CD14-positive monocyte (primary cell): Measurements from ENCODE around the gene ATXN3. TPM values are rescaled to one million over a fixed set of nuclear protein-coding genes. Genes with fewer than 3 reads are reported as not detected.
A peak's percentile ranks its signal among the peaks of the same experiment; 100 is the strongest.

ENCODE experiments used
- DNase-seq, 3 donors: peaks; one replicate each; pipeline ENCODE4 v3.0.0-alpha.2; 2011 to 2022
- H2AFZ ChIP-seq: 2 replicates; pipeline ENCODE4 v1.6.0; 2012; ENCODE audit warnings: mild to moderate bottlenecking, low read depth, low read length, inconsistent platforms; ENCODE audit not compliant: insufficient read depth, poor library complexity, severe bottlenecking
- H3K27ac ChIP-seq, 2 donors: 1 replicate in 1 of 2; 2 replicates in 1 of 2; pipeline ENCODE4 v1.5.1; 2012 to 2013; ENCODE audit warnings: low read length in 2 of 2, control low read depth in 1 of 2, inconsistent platforms in 1 of 2, low read depth in 1 of 2, mild to moderate bottlenecking in 1 of 2
- H3K27me3 ChIP-seq, 2 donors: one replicate each; pipeline versions ENCODE4 v1.6.0 to v1.6.1; 2011 to 2013; ENCODE audit warnings: low read length in 2 of 2; ENCODE audit not compliant: control insufficient read depth in 2 of 2, insufficient read depth in 2 of 2
- H3K36me3 ChIP-seq, 2 donors: replicated peaks in 1 of 2; 1 replicate in 1 of 2; 2 replicates in 1 of 2; pipeline versions ENCODE4 v1.5.1 to v1.6.1; 2012 to 2013; ENCODE audit warnings: low read length in 2 of 2, control low read depth in 1 of 2, inconsistent platforms in 1 of 2, mild to moderate bottlenecking in 1 of 2; ENCODE audit not compliant: insufficient read depth in 2 of 2, control insufficient read depth in 1 of 2
- H3K4me1 ChIP-seq, 2 donors: 1 replicate in 1 of 2; 2 replicates in 1 of 2; pipeline versions ENCODE4 v1.5.1 to v1.6.1; 2012 to 2013; ENCODE audit warnings: low read length in 2 of 2, control low read depth in 1 of 2, inconsistent platforms in 1 of 2, mild to moderate bottlenecking in 1 of 2, moderate library complexity in 1 of 2; ENCODE audit not compliant: insufficient read depth in 2 of 2, control insufficient read depth in 1 of 2
- H3K4me2 ChIP-seq: replicated peaks from 2 replicates; pipeline ENCODE3; 2012; ENCODE audit warnings: low read length, moderate library complexity, mild to moderate bottlenecking; ENCODE audit not compliant: poor library complexity, severe bottlenecking; ENCODE audit errors: extremely low read depth
- H3K4me3 ChIP-seq, 3 experiments: fragments of 200-600 bp in 1 of 3; sonication (generic) in 1 of 3; replicated peaks in 1 of 3; 1 replicate in 2 of 3; 2 replicates in 1 of 3; pipeline ENCODE4 v1.5.1; 2011 to 2013; ENCODE audit warnings: low read length in 3 of 3, mild to moderate bottlenecking in 3 of 3, control low read depth in 2 of 3, low read depth in 2 of 3, inconsistent platforms in 1 of 3, moderate library complexity in 1 of 3
- H3K79me2 ChIP-seq: 2 replicates; pipeline ENCODE4 v1.6.0; 2012; ENCODE audit warnings: mild to moderate bottlenecking, control low read depth, inconsistent platforms, low read length, moderate library complexity; ENCODE audit not compliant: insufficient read depth
- H3K9ac ChIP-seq: 2 replicates; pipeline ENCODE4 v1.6.0; 2017; ENCODE audit warnings: low read length, mild to moderate bottlenecking; ENCODE audit not compliant: insufficient read depth, poor library complexity, severe bottlenecking
- H3K9me3 ChIP-seq, 2 donors: replicated peaks in 1 of 2; 1 replicate in 1 of 2; 2 replicates in 1 of 2; pipeline versions ENCODE4 v1.5.1 to v1.6.1; 2012 to 2013; ENCODE audit warnings: low read length in 2 of 2, control low read depth in 1 of 2; ENCODE audit not compliant: control insufficient read depth in 1 of 2, insufficient read depth in 1 of 2
- H4K20me1 ChIP-seq: 2 replicates; pipeline ENCODE4 v1.6.0; 2012; ENCODE audit warnings: mild to moderate bottlenecking, low read length, control low read depth, moderate library complexity; ENCODE audit not compliant: insufficient read depth
- H3K27ac Mint-ChIP-seq, 7 donors: one replicate each; pipeline ENCODE4 v1.8.0; 2020; ENCODE audit warnings: mild to moderate bottlenecking in 7 of 7, mixed read lengths in 7 of 7, moderate library complexity in 6 of 7, inconsistent platforms in 2 of 7
- H3K27me3 Mint-ChIP-seq, 3 donors: one replicate each; pipeline ENCODE4 v1.8.0; 2021 to 2022; ENCODE audit warnings: low read depth in 3 of 3, mild to moderate bottlenecking in 3 of 3, mixed read lengths in 3 of 3, moderate library complexity in 3 of 3, inconsistent platforms in 1 of 3
- H3K36me3 Mint-ChIP-seq, 2 donors: one replicate each; pipeline ENCODE4 v1.8.0; 2020; ENCODE audit warnings: mixed read lengths in 2 of 2, inconsistent platforms in 1 of 2, mild to moderate bottlenecking in 1 of 2
- H3K4me1 Mint-ChIP-seq: one replicate; pipeline ENCODE4 v1.8.0; 2020; ENCODE audit warnings: mild to moderate bottlenecking, mixed read lengths
- H3K4me3 Mint-ChIP-seq, 2 donors: one replicate each; pipeline ENCODE4 v1.8.0; 2020; ENCODE audit warnings: mild to moderate bottlenecking in 2 of 2, mixed read lengths in 2 of 2, moderate library complexity in 1 of 2
- H3K9me3 Mint-ChIP-seq, 7 donors: one replicate each; pipeline ENCODE4 v1.8.0; 2020 to 2022; ENCODE audit warnings: mixed read lengths in 7 of 7, mild to moderate bottlenecking in 6 of 7, moderate library complexity in 6 of 7, inconsistent platforms in 2 of 7
- CTCF ChIP-seq: fragments of 200-600 bp; IDR thresholded peaks from one replicate; pipeline ENCODE4 v1.8.0; 2022; ENCODE audit warnings: antibody characterized with exemption, mild to moderate bottlenecking
- WGBS: methylation state at CpG from one replicate; pipeline ENCODE4 v1.1.5; 2013; ENCODE audit warnings: missing lambda C conversion rate; ENCODE audit not compliant: insufficient coverage; 5-methylcytosine and 5-hydroxymethylcytosine counted together
- intact Hi-C, 2 donors: fragments of 100-400 bp; cut with micrococcal nuclease; formaldehyde crosslinking; loops; one replicate each; pipeline versions ENCODE4 v1.15.0 to v1.15.1; 2023
- polyA plus RNA-seq, 3 donors: library from polyadenylated mRNA; depleted of rRNA in 1 of 3; unstranded in 2 of 3; stranded (reverse) in 1 of 3; fragments of 300-500 nt in 2 of 3; fragments of >200 nt in 1 of 3; fragmentation: Illumina TruSeq in 2 of 3; gene quantifications; 1 replicate in 2 of 3; 2 replicates in 1 of 3; pipeline ENCODE4 v1.2.3, GENCODE V29; 2012 to 2021

Gene ATXN3
- polyA plus RNA-seq, 3 donors: 17.7 to 24.0 (median 18.5) TPM

- H3K27me3 Mint-ChIP-seq: no peaks in the 10 kb centered on the region
- Histone ChIP-seq H4K20me1 (peaks cover 23% of the 10 kb centered on the region), H3K4me1 (peaks cover 15 to 20% of the 10 kb centered on the region in 2 donors), H3K4me2 (no peak overlapping the region), H3K4me3 (no peak overlapping the region), H3K9ac (no peak overlapping the region), H3K79me2 (peaks cover 54% of the 10 kb centered on the region), H3K27me3 (no peaks in the 10 kb centered on the region), H2AFZ (no peak overlapping the region), H3K27ac (no peak overlapping the region), H3K9me3 (no peaks in the 10 kb centered on the region), H3K36me3 (peaks cover 13 to 51% of the 10 kb centered on the region in 2 donors)
- peaks cover 21 to 34% of the 10 kb centered on the region in 2 donors for H3K36me3 Mint-ChIP-seq
- TF ChIP-seq CTCF: no peak
- no peak overlapping the region for H3K4me3 Mint-ChIP-seq
- H3K27ac Mint-ChIP-seq: peak overlapping the region in 4 of 7 donors; percentile 0 to 55 (median 11)
- H3K9me3 Mint-ChIP-seq: peaks cover 0 to 3% (median 0%) of the 10 kb centered on the region in 7 donors
- H3K4me1 Mint-ChIP-seq: peaks cover 25% of the 10 kb centered on the region
- DNase-seq: no peak
- WGBS: 100% methylated on average over 5 of the region's 11 CpGs
- intact Hi-C loops: no loop called here
These were observed 72.3 kb downstream of the ATXN3 start for GRCh38 chr14:92033906-92034687.

DNA sequence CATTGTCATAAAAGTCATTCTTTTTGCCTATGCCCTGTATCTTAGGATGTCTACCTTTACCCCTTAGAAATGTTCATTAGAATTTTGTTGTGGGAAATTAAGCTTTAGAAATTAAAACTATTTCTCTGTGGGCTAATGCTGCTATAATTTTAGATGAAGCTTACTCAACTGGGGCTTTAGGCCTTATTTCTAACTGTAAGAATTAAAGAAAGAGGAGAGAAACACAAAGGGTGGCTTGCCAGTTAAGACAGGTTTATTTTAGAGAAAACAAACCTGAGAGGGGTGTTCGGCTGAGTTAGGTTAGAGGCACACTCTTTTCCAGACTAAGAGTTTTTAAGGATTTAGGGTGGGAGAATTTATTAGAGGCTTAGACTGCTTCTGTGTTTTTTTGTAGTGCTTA lies 72.9 kb downstream of the ATXN3 start:
- H3K9me3 ChIP-seq: no peaks in the 10 kb centered on the region
- no peaks in the 10 kb centered on the region for H3K27me3 ChIP-seq
- H3K9me3 Mint-ChIP-seq: peaks cover 0 to 3% (median 0%) of the 10 kb centered on the region in 7 donors
- peaks cover 26% of the 10 kb centered on the region for H4K20me1 ChIP-seq
- peaks cover 8 to 14% of the 10 kb centered on the region in 2 donors for H3K4me1 ChIP-seq
- no peak overlapping the region for H3K4me3 ChIP-seq
- H3K4me1 Mint-ChIP-seq: peaks cover 18% of the 10 kb centered on the region
- H3K79me2 ChIP-seq: peaks cover 53% of the 10 kb centered on the region
- H3K27me3 Mint-ChIP-seq: no peaks in the 10 kb centered on the region
- H3K9ac ChIP-seq: no peak overlapping the region
- peak overlapping the region in 2 of 7 donors; percentile 0 to 3 for H3K27ac Mint-ChIP-seq
- 100% methylated on average over 1 of the region's 1 CpG for WGBS
- H2AFZ ChIP-seq: no peak overlapping the region
- H3K27ac ChIP-seq: no peak overlapping the region
- no peak overlapping the region for H3K4me3 Mint-ChIP-seq
- peaks cover 16 to 54% of the 10 kb centered on the region in 2 donors for H3K36me3 ChIP-seq
- H3K4me2 ChIP-seq: no peak overlapping the region
- TF ChIP-seq CTCF: no peak
- DNase-seq: no peak
- peaks cover 25 to 36% of the 10 kb centered on the region in 2 donors for H3K36me3 Mint-ChIP-seq
- intact Hi-C loops: no loop called here
